HFFc6 (cell line): ENCODE data around the gene SCG5. TPM values are rescaled to one million over a fixed set of nuclear protein-coding genes. Genes with fewer than 3 reads are reported as not detected.

ENCODE experiments used
- DNase-seq: peaks from one replicate; pipeline ENCODE4 v3.0.0-alpha.2; 2018
- H3K27ac Mint-ChIP-seq: 2 replicates; pipeline ENCODE4 v1.8.0; 2020; ENCODE audit warnings: mild to moderate bottlenecking, mixed read lengths
- H3K27me3 Mint-ChIP-seq: 2 replicates; pipeline ENCODE4 v1.8.0; 2021; ENCODE audit warnings: mild to moderate bottlenecking, moderate library complexity, mixed read lengths; ENCODE audit not compliant: insufficient read depth
- H3K36me3 Mint-ChIP-seq: 2 replicates; pipeline ENCODE4 v1.8.0; 2021; ENCODE audit warnings: low read depth, mixed read lengths
- H3K4me1 Mint-ChIP-seq: 2 replicates; pipeline ENCODE4 v1.8.0; 2020; ENCODE audit warnings: low read depth, mixed read lengths
- H3K4me3 Mint-ChIP-seq: 2 replicates; pipeline ENCODE4 v1.8.0; 2020; ENCODE audit warnings: mild to moderate bottlenecking, moderate library complexity, mixed read lengths
- H3K9me3 Mint-ChIP-seq: 2 replicates; pipeline ENCODE4 v1.8.0; 2020; ENCODE audit warnings: mild to moderate bottlenecking, mixed read lengths
- CTCF ChIP-seq: fragments of 200-600 bp; sonication (generic); IDR thresholded peaks from 2 replicates; pipeline ENCODE4 v1.5.0; 2021; ENCODE audit warnings: antibody characterized with exemption, mild to moderate bottlenecking
- total RNA-seq, 6 experiments: library from RNA; stranded (reverse); fragmentation: NEBNext Ultra II Directional; extraction: Animal tissue kit (Norgen Biotek cat#: 25700); gene quantifications; 2 replicates in 1 of 6; 3 replicates in 5 of 6; pipeline ENCODE4 v1.2.3, GENCODE V29; 2021

Gene SCG5
- total RNA-seq, 6 experiments from 2014 or later: 2.6 to 5.5 (median 3.5) TPM

GRCh38 chr15:32674681-32675080 is 33.2 kb downstream of the SCG5 start:
- Mint-ChIP-seq H3K4me3 (no peak overlapping the region), H3K36me3 (no peaks in the 10 kb centered on the region), H3K4me1 (peaks cover 48% of the 10 kb centered on the region), H3K9me3 (no peaks in the 10 kb centered on the region), H3K27ac (no peak overlapping the region), H3K27me3 (no peaks in the 10 kb centered on the region; the same call in 1 of the 2 replicates)
- TF ChIP-seq CTCF: no peak
- no peak for DNase-seq

- Mint-ChIP-seq H3K27me3 (no peaks in the 10 kb centered on the region; the same call in 1 of the 2 replicates), H3K27ac (no peak overlapping the region), H3K4me3 (no peak overlapping the region), H3K9me3 (no peaks in the 10 kb centered on the region), H3K36me3 (no peaks in the 10 kb centered on the region), H3K4me1 (peaks cover 44% of the 10 kb centered on the region)
- no peak for TF ChIP-seq CTCF
- DNase-seq: no peak
These were observed 34.0 kb downstream of the SCG5 start for GRCh38 chr15:32675466-32675865.

- peaks cover 41% of the 10 kb centered on the region for H3K4me1 Mint-ChIP-seq
- no peak overlapping the region for H3K4me3 Mint-ChIP-seq
- H3K9me3 Mint-ChIP-seq: no peaks in the 10 kb centered on the region
- H3K27me3 Mint-ChIP-seq: no peaks in the 10 kb centered on the region; the same call in 1 of the 2 replicates
- no peak overlapping the region for H3K27ac Mint-ChIP-seq
- H3K36me3 Mint-ChIP-seq: no peaks in the 10 kb centered on the region
- no peak for DNase-seq
- no peak for TF ChIP-seq CTCF
These were observed 34.7 kb downstream of the SCG5 start for GRCh38 chr15:32676169-32676568.

- DNase-seq: no peak
- H3K4me3 Mint-ChIP-seq: no peak overlapping the region
- no peaks in the 10 kb centered on the region for H3K36me3 Mint-ChIP-seq
- no peaks in the 10 kb centered on the region; the same call in 1 of the 2 replicates for H3K27me3 Mint-ChIP-seq
- no peak overlapping the region for H3K27ac Mint-ChIP-seq
- H3K4me1 Mint-ChIP-seq: peaks cover 45% of the 10 kb centered on the region
- H3K9me3 Mint-ChIP-seq: no peaks in the 10 kb centered on the region
- no peak for TF ChIP-seq CTCF
These were observed 35.8 kb downstream of the SCG5 start for GRCh38 chr15:32677238-32677750.

- TF ChIP-seq CTCF: peak; percentile 41; the same call in 1 of the 2 replicates
- H3K9me3 Mint-ChIP-seq: no peaks in the 10 kb centered on the region
- H3K27ac Mint-ChIP-seq: no peak overlapping the region
- H3K4me1 Mint-ChIP-seq: peaks cover 65% of the 10 kb centered on the region
- H3K36me3 Mint-ChIP-seq: no peaks in the 10 kb centered on the region
- peaks cover 3% of the 10 kb centered on the region for H3K27me3 Mint-ChIP-seq
- DNase-seq: no peak
- no peak overlapping the region for H3K4me3 Mint-ChIP-seq
These were observed 37.8 kb downstream of the SCG5 start for GRCh38 chr15:32679298-32679690.
